ENCODE measurements around the gene UBR4. TPM values are rescaled to one million over a fixed set of nuclear protein-coding genes. Genes with fewer than 3 reads are reported as not detected.

The UBR4 gene
- polyA plus RNA-seq, 2 of the 4 experiments (the other 2 are of a cell fraction), result 55.8 to 74.3 TPM

GRCh38 chr1:19203440-19203839 lies 6.6 kb downstream of the UBR4 start (continued):
- TF ChIP-seq USF2 (IDR thresholded peaks at IDR 0.05) (no peak), JUNB (IDR thresholded peaks at IDR 0.05) (no peak), POLR2AphosphoS2 (conservative IDR thresholded peaks at IDR 0.05; ENCODE audit: low read length) (no peak), RFX5 (IDR thresholded peaks at IDR 0.05) (no peak), FOSB (CRISPR knock-in tag; IDR thresholded peaks at IDR 0.05) (no peak), MAZ (IDR thresholded peaks at IDR 0.05; ENCODE audit: borderline replicate concordance, low read depth, low read length) (no peak), RNF2 (IDR thresholded peaks at IDR 0.05; ENCODE audit: borderline replicate concordance, low read depth) (no peak), ZSCAN20 (CRISPR knock-in tag; IDR thresholded peaks at IDR 0.05) (no peak)

GRCh38 chr1:19202396-19202795 lies 7.7 kb downstream of the UBR4 start:
- ATAC-seq, result no peak
- 90% methylated on average over 3 of the region's 3 CpGs for WGBS (ENCODE audit: missing lambda C conversion rate)
- TF ChIP-seq CHD4 (IDR thresholded peaks at IDR 0.05; ENCODE audit: borderline replicate concordance), result no peak
- Histone ChIP-seq H3K4me3 (no peak overlapping the region), H3K27ac (no peak overlapping the region), H3K4me1 (peaks cover 37% of the 10 kb centered on the region), H3K9me3 (no peaks in the 10 kb centered on the region), H3K4me2 (0 out of 3 replicates have a peak overlapping the region, but pooled peaks have one; percentile 31)
- no peak for DNase-seq (ENCODE audit: low read depth in 1 of 2, low spot score in 1 of 2)
- ChIA-PET POLR2A (no interaction called here), CTCF (interaction anchor here (1.3 kb wide), 1 partner anchor 289 kb away, joined by 4 read pairs; no protein-coding TSS in a partner anchor)
- no peak for FAIRE-seq

GRCh38 chr1:19199969-19200604 lies 10.0 kb downstream of the UBR4 start:
- 85% methylated on average over 4 of the region's 4 CpGs for WGBS (ENCODE audit: missing lambda C conversion rate)
- Histone ChIP-seq H3K4me3 (no peak overlapping the region), H3K27ac (no peak overlapping the region), H3K9me3 (no peaks in the 10 kb centered on the region), H3K4me1 (peaks cover 32% of the 10 kb centered on the region), H3K4me2 (no peak overlapping the region)
- CTCF ChIA-PET, result interaction anchor here (1.5 to 2.5 kb wide), 2 partner anchors 17 to 21 kb away, joined by 3 to 6 read pairs; no protein-coding TSS in a partner anchor
- TF ChIP-seq EP300 (IDR thresholded peaks at IDR 0.05) (no peak), RAD21 (conservative IDR thresholded peaks at IDR 0.05 in 1 of 2, IDR thresholded peaks at IDR 0.05 in 1 of 2) (no peak), HMGXB4 (CRISPR knock-in tag; IDR thresholded peaks at IDR 0.05; ENCODE audit: borderline replicate concordance) (no peak), FOSL2 (IDR thresholded peaks at IDR 0.05) (no peak), FOSL2 (CRISPR knock-in tag; IDR thresholded peaks at IDR 0.05) (no peak), TFCP2L1 (CRISPR knock-in tag; IDR thresholded peaks at IDR 0.05) (no peak)
- no peak for ATAC-seq
- DNase-seq (ENCODE audit: low read depth in 1 of 2, low spot score in 1 of 2), result no peak
- no peak for FAIRE-seq
- POLR2A ChIA-PET, result no interaction called here

GRCh38 chr1:19199329-19199968 lies 10.6 kb downstream of the UBR4 start:
- Histone ChIP-seq H3K4me2 (no peak overlapping the region), H3K4me3 (no peak overlapping the region), H3K4me1 (peaks cover 26% of the 10 kb centered on the region), H3K27ac (no peak overlapping the region), H3K9me3 (no peaks in the 10 kb centered on the region)
- CTCF ChIA-PET, result interaction anchor here (1.5 to 2.5 kb wide), 2 partner anchors 17 to 20 kb away, joined by 3 to 6 read pairs; no protein-coding TSS in a partner anchor
- FAIRE-seq (no peak), ATAC-seq (no peak), DNase-seq (ENCODE audit: low read depth in 1 of 2, low spot score in 1 of 2) (no peak)
- POLR2A ChIA-PET, result no interaction called here
- WGBS (ENCODE audit: missing lambda C conversion rate), result 88% methylated on average over 4 of the region's 4 CpGs
- TF ChIP-seq EP300 (IDR thresholded peaks at IDR 0.05), result no peak
- no peak for TF ChIP-seq RCOR1 (IDR thresholded peaks at IDR 0.05; ENCODE audit: low read depth, low read length)
- TF ChIP-seq CEBPB (IDR thresholded peaks at IDR 0.05), result no peak
- TF ChIP-seq PHF8 (IDR thresholded peaks at IDR 0.05; ENCODE audit: borderline replicate concordance, low read depth), result no peak
- no peak for TF ChIP-seq NFE2L2 (conservative IDR thresholded peaks at IDR 0.05; ENCODE audit: low read length)
- TF ChIP-seq CBX2 (IDR thresholded peaks at IDR 0.05; ENCODE audit: borderline replicate concordance, low read depth), result no peak
- no peak for TF ChIP-seq TP53 (CRISPR knock-in tag; IDR thresholded peaks at IDR 0.05)
- no peak for TF ChIP-seq REST (IDR thresholded peaks at IDR 0.05)
- TF ChIP-seq ZSCAN20 (CRISPR knock-in tag; IDR thresholded peaks at IDR 0.05), result no peak
- no peak for TF ChIP-seq POLR2A (IDR thresholded peaks at IDR 0.05; ENCODE audit: low read length)
- TF ChIP-seq RNF2 (IDR thresholded peaks at IDR 0.05; ENCODE audit: borderline replicate concordance, low read depth), result no peak
